Colonic mucosa (tissue), 4 donors: ENCODE data around the gene RUNDC3A. TPM values are rescaled to one million over a fixed set of nuclear protein-coding genes. Genes with fewer than 3 reads are reported as not detected.

ENCODE experiments used
- DNase-seq: peaks from one replicate; pipeline ENCODE4 v3.0.0-alpha.2; 2020
- H3K27ac ChIP-seq: fragments of 200-600 bp; one replicate; pipeline ENCODE4 v1.8.0; 2021
- H3K27me3 ChIP-seq: fragments of 200-600 bp; one replicate; pipeline ENCODE4 v1.8.0; 2021
- H3K36me3 ChIP-seq: fragments of 200-600 bp; one replicate; pipeline ENCODE4 v1.8.0; 2021
- H3K4me1 ChIP-seq: fragments of 200-600 bp; one replicate; pipeline ENCODE4 v1.8.0; 2021; ENCODE audit warnings: mild to moderate bottlenecking
- H3K4me3 ChIP-seq: fragments of 200-600 bp; one replicate; pipeline ENCODE4 v1.8.0; 2021
- H3K9ac ChIP-seq, 2 donors: one replicate each; pipeline ENCODE4 v1.7.0; 2013; ENCODE audit warnings: control low read depth in 2 of 2, low read depth in 2 of 2, low read length in 2 of 2
- H3K9me3 ChIP-seq: fragments of 200-600 bp; one replicate; pipeline ENCODE4 v1.8.0; 2021
- intact Hi-C: fragments of 100-400 bp; cut with DNase I; formaldehyde crosslinking; loops from one replicate; pipeline ENCODE4 v1.14.1; 2022
- total RNA-seq, 2 donors: library from RNA; stranded (reverse); fragmentation: NEBNext Ultra II Directional in 1 of 2; extraction: Animal tissue kit (Norgen Biotek cat#: 25700) in 1 of 2; gene quantifications; one replicate each; pipeline ENCODE4 v1.2.1, GENCODE V29; 2021
- TF ChIP-seq, protein P1 (sequence below): fragments of 200-600 bp; IDR thresholded peaks from one replicate; pipeline ENCODE4 v1.8.0; 2022; ENCODE audit warnings: antibody characterized with exemption, mild to moderate bottlenecking
- donor health status: healthy.
- donor health status: DM: no; HTN: no; CAD: no.
- donor health status: DM: no; HTN: no; CAD: no.

Gene RUNDC3A
- total RNA-seq, 2 donors from 2014 or later = 0.52 to 1.4 TPM

GRCh38 chr17:44352828-44353671, 44.6 kb downstream of the RUNDC3A start:
- no peak for DNase-seq
- Histone ChIP-seq H3K4me1 (no peaks in the 10 kb centered on the region), H3K9me3 (no peaks in the 10 kb centered on the region), H3K27me3 (no peaks in the 10 kb centered on the region), H3K27ac (no peak overlapping the region), H3K4me3 (peak overlapping the region; percentile 35), H3K9ac (no peak overlapping the region), H3K36me3 (peaks cover 5% of the 10 kb centered on the region)
- intact Hi-C loops = no loop called here
- TF ChIP-seq, protein P1, sequence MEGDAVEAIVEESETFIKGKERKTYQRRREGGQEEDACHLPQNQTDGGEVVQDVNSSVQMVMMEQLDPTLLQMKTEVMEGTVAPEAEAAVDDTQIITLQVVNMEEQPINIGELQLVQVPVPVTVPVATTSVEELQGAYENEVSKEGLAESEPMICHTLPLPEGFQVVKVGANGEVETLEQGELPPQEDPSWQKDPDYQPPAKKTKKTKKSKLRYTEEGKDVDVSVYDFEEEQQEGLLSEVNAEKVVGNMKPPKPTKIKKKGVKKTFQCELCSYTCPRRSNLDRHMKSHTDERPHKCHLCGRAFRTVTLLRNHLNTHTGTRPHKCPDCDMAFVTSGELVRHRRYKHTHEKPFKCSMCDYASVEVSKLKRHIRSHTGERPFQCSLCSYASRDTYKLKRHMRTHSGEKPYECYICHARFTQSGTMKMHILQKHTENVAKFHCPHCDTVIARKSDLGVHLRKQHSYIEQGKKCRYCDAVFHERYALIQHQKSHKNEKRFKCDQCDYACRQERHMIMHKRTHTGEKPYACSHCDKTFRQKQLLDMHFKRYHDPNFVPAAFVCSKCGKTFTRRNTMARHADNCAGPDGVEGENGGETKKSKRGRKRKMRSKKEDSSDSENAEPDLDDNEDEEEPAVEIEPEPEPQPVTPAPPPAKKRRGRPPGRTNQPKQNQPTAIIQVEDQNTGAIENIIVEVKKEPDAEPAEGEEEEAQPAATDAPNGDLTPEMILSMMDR = no peak

GRCh38 chr17:44353672-44354331, 45.4 kb downstream of the RUNDC3A start:
- intact Hi-C loops = no loop called here

GRCh38 chr17:44354582-44355561, 46.5 kb downstream of the RUNDC3A start:
- intact Hi-C loops = no loop called here
- peak; percentile 56 for DNase-seq

More at GRCh38 chr17:44353672-44354331, 45.4 kb downstream of the RUNDC3A start:
- Histone ChIP-seq H3K36me3 (peaks cover 5% of the 10 kb centered on the region), H3K27me3 (no peaks in the 10 kb centered on the region), H3K9me3 (no peaks in the 10 kb centered on the region), H3K27ac (no peak overlapping the region), H3K4me3 (peak overlapping the region; percentile 35), H3K4me1 (no peaks in the 10 kb centered on the region), H3K9ac (peak overlapping the region in 1 of 2 donors; percentile 43)
- TF ChIP-seq, protein P1 = no peak
- DNase-seq = no peak

GRCh38 chr17:44355642-44356099, 47.3 kb downstream of the RUNDC3A start:
- H3K4me3 ChIP-seq = no peak overlapping the region
- DNase-seq = no peak
- H3K9ac ChIP-seq = no peak overlapping the region
- H3K9me3 ChIP-seq = no peaks in the 10 kb centered on the region
- H3K4me1 ChIP-seq = no peaks in the 10 kb centered on the region
- TF ChIP-seq, protein P1 = no peak
- H3K27ac ChIP-seq = no peak overlapping the region
- peaks cover 5% of the 10 kb centered on the region for H3K36me3 ChIP-seq
- no peaks in the 10 kb centered on the region for H3K27me3 ChIP-seq
- intact Hi-C loops = no loop called here

More at GRCh38 chr17:44354582-44355561, 46.5 kb downstream of the RUNDC3A start:
- Histone ChIP-seq H3K9me3 (no peaks in the 10 kb centered on the region), H3K4me1 (no peaks in the 10 kb centered on the region), H3K4me3 (no peak overlapping the region), H3K9ac (no peak overlapping the region), H3K36me3 (peaks cover 5% of the 10 kb centered on the region), H3K27ac (no peak overlapping the region), H3K27me3 (no peaks in the 10 kb centered on the region)
- TF ChIP-seq, protein P1 = no peak

DNA sequence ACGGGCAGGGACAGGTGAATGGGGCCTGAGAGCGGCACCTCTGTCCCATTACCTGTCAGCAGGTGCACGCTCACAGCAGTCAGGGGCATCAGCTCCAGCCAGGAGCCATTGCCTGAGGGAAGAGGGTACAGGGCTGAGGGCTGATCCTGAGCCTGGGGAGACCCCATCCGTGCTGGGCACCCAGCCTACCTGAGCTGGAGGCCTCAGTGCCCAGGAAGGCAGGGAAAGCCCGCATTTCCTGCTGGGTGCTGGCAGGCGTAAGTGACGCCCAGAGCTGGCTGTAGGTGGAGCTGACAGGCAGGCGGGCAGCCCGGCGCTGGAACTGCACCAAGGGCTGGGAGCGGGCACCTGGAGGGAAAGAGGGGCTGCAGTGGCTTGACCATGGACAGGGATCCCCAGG, 47.8 kb downstream of the RUNDC3A start:
- Histone ChIP-seq H3K4me1 (no peaks in the 10 kb centered on the region), H3K9me3 (no peaks in the 10 kb centered on the region), H3K9ac (no peak overlapping the region), H3K27ac (no peak overlapping the region), H3K27me3 (no peaks in the 10 kb centered on the region), H3K36me3 (peaks cover 5% of the 10 kb centered on the region), H3K4me3 (no peak overlapping the region)
- TF ChIP-seq, protein P1 = no peak
- intact Hi-C loops = no loop called here
- no peak for DNase-seq
